Muscle of back (tissue), 13 donors: ENCODE results near the gene PRCP. TPM values are rescaled to one million over a fixed set of nuclear protein-coding genes. Genes with fewer than 3 reads are reported as not detected.
"Not testable (repeated sequence)": the region's sequence is repeated elsewhere in the genome, so short reads cannot be mapped to it uniquely, and the experiment has no call there.

Experiments used
- DNase-seq, 3 donors: peaks; one replicate each; pipeline versions ENCODE4 v3.0.0 to v3.0.0-alpha.2; 2013
- long read RNA-seq, 9 donors: transcript quantifications; one replicate each; lab custom pipeline, GENCODE V29; 2026
- polyA plus RNA-seq, 10 donors: library from polyadenylated mRNA; unstranded; fragments of 120-200 nt; gene quantifications; one replicate each; pipeline ENCODE4 v1.2.1, GENCODE V29; 2013; ENCODE audit not compliant: insufficient read length in 10 of 10

PRCP gene
- polyA plus RNA-seq = 100 to 1,000 TPM in 8 of 10 donors, 10 to 100 TPM in 2; 86.6 to 138 (median 117) TPM
- long read RNA-seq, donor 1, full-length matches to known transcripts = 33 of 42 reads
- long read RNA-seq, donor 1, partial matches to known transcripts = 9 of 42 reads
- long read RNA-seq, donor 1, other reads (novel, unspliced or antisense) = 0 of 42 reads
- long read RNA-seq, donor 2, full-length matches to known transcripts = 31 of 31 reads
- long read RNA-seq, donor 2, partial matches to known transcripts = 0 of 31 reads
- long read RNA-seq, donor 2, other reads (novel, unspliced or antisense) = 0 of 31 reads
- long read RNA-seq, donor 3 = 0 reads
- long read RNA-seq, donor 4, full-length matches to known transcripts = 22 of 22 reads
- long read RNA-seq, donor 4, partial matches to known transcripts = 0 of 22 reads
- long read RNA-seq, donor 4, other reads (novel, unspliced or antisense) = 0 of 22 reads
- long read RNA-seq, donor 5, full-length matches to known transcripts = 62 of 62 reads
- long read RNA-seq, donor 5, partial matches to known transcripts = 0 of 62 reads
- long read RNA-seq, donor 5, other reads (novel, unspliced or antisense) = 0 of 62 reads
- long read RNA-seq, donor 6, full-length matches to known transcripts = 29 of 29 reads
- long read RNA-seq, donor 6, partial matches to known transcripts = 0 of 29 reads
- long read RNA-seq, donor 6, other reads (novel, unspliced or antisense) = 0 of 29 reads
- long read RNA-seq, donor 7, full-length matches to known transcripts = 15 of 15 reads
- long read RNA-seq, donor 7, partial matches to known transcripts = 0 of 15 reads
- long read RNA-seq, donor 7, other reads (novel, unspliced or antisense) = 0 of 15 reads
- long read RNA-seq, donor 8, full-length matches to known transcripts = 40 of 49 reads
- long read RNA-seq, donor 8, partial matches to known transcripts = 9 of 49 reads
- long read RNA-seq, donor 8, other reads (novel, unspliced or antisense) = 0 of 49 reads
- long read RNA-seq, donor 9, full-length matches to known transcripts = 4 of 4 reads
- long read RNA-seq, donor 9, partial matches to known transcripts = 0 of 4 reads
- long read RNA-seq, donor 9, other reads (novel, unspliced or antisense) = 0 of 4 reads

DNA sequence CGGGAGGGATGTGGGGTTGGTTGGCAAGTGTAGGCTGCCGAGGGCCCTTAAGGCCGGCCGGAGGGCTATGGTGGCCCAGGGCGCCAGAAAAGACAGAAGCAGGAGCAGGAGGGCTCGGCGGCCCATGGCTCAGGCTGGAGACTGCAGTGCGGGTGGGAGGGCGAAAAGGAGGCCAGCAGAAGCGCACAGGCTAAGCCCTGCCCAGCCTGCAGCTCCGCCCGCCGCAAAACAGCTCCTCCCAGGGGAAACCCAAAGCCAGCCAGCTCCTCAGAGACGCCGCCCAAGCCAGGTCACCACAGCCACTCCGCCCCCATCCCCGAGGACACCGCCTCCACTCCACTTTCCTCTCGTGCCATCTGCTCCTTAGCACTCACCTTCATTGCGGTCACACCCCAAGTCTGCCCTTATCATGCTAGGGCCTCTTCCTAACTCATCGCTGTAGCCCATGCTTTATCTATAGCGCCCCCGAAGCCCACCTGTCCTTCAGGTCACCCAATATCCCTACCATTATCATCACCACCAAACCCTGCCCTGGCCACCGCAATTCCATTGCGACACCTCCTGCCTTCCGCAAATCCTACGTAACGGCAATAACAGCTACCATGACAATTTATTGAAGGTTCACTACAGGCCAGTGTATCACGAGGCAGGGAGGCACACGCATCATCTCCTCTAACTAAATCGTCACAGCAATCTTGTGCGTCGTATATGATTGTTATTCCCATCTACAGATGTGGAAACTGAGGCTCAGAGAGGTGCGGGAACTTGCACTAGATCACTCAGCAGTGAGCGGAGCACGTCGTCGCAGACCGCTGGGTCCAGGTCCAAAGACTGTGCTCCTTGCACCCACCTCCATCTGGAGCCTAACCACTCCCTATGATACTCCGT is at the start of gene PRCP:
Gene PRCP (minus strand): TSS at position 154 of the 888 bp plus-strand sequence. CDS start 28 bp downstream, at position 126.
- peak; percentile 75 to 92 (median 84) for DNase-seq

DNA sequence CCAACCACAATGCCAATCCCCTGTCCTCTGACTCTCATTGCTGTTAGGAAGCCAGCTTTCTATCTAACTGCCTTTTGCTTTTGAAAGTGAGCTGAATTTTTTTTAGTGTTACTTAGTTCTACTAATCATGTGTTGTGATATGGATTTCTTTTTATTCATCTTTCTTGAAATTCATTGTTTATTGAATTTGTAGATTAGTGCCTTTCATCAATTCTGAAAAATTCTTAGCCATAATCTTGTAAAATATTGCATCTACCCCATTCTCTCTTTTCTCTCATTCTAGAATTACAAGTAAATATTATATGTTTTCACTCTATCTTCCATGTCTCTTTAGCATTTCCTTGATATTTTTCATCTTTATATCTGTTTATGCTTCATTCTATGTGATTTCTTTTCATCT is 49.1 kb upstream of the PRCP start:
- DNase-seq = no peak

DNA sequence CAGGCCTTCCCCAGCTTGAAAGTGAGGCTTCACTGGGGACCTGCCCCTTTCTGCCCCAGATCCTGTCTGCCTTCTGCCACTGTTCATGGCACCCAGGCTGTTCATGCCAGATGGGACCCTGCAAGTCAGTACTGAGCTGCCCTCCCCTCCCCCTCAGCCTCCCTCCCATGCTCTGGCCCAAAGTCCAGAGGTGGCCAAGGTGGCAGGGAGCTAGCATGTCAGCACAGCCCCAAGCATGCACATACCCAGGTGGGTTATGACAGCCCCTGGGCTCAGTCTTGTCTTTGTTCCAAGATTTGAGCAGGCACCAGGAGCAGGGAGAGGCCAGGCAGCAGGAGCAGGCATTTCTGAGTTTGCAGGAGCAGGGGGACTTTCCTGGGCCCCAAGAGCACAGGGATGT is 45.5 kb upstream of the PRCP start:
- no peak for DNase-seq

DNA sequence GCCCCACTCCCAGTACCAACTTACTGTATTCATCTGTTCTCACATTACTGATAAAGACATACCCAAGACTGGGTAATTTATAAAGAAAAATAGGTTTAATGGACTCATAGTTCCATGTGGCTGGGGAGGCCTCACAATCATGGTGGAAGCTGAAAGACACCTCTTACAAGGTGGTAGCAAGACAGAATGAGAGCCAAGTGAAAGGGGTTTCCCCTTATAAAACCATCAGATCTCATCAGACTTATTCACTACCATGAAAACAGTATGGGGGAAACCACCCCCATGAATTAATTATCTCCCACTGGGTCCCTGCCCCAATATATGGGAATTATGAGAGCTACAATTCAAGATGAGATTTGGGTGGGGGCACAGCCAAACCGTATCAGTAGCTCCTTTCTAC is 44.8 kb upstream of the PRCP start:
- DNase-seq = not testable (repeated sequence)

DNA sequence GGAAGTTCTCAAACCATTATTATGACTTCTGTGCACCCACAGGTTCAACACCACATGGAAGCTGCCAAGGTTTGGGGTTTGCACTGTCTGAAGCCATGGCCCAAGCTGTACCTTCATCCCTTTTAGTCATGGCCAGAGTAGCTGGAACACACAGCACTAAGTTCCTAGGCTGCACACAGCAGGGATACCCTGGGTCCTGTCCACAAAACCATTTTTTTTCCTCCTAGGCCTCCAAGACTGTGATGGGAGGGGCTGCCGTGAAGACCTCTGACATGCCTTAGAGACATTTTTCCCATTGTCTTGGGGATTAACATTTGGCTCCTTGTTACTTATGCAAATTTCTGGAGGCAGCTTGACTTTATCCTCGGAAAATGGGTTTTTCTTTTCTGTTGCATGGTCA is 44.0 kb upstream of the PRCP start:
- no peak for DNase-seq

DNA sequence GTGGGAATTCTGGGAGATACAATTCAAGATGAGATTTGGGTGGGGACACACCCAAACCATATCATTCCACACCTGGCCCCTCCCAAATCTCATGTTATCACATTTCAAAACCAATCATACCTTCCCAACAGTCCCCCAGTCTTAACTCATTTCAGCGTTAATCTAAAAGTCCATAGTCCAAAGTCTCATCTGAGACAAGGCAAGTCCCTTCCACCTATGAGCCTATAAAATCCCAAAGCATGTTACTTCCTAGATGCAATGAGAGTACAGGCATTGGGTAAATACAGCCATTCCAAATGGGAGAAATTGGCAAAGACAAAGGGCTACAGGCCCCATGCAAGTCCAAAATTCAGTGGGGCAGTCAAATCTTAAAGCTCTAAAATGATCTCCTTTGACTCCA is 43.2 kb upstream of the PRCP start:
- DNase-seq = not testable (repeated sequence)

DNA sequence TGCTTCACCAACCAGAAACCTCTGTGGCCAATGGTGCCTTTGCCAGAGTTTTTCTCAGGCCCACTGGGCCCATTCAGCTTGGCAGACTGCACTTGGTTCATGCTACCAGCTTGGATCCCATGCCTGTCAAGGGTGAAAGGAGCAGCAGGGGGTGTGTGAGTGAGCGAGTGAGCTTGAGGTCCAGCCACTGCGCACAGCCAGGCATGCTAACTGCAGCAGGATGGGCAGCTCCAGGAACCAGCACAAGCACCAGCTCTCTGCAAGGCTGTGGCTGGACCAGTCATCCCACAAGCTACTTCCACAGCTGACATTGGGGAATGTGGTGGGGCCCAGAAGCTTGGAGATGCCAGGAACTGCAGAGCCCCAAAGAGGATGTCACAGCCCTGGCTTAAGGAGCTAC is 42.1 kb upstream of the PRCP start:
- no peak for DNase-seq

DNA sequence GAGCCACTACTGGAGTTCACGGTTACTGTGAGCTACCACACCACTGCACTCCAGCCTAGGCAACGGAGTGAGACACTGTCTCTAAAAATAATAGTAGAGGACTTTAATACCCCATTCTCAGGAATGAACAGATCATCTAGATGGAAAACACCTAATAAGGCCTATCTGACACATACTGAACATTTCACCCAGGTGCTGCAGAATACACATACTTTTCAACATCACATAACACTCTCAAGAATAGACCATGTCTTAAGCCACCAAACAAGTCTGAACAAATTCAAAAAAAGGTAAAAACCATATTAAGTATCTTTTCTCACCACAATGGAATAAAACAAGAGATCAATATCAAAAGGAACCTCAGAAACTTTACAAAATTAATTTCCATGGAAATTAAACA is 39.2 kb upstream of the PRCP start:
- DNase-seq = no peak

DNA sequence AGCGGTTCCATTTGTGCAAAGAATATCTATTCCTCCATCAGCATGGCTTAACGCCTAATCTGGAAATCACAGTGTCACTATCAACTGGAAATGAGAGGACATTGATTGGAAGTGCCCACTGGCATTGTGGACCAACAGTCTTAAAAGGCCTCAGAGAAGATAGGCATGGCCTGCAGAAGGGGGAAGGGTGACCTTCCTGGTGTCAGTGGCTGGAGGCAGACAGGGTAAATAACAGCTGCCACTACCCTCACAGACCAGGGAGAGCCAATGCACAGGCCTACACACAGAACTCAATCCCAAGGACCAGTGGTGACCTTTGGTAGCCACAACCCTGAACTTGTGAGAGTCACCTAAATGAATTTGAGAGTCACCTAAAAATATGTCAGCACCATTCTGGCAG is 37.3 kb upstream of the PRCP start:
- no peak for DNase-seq

DNA sequence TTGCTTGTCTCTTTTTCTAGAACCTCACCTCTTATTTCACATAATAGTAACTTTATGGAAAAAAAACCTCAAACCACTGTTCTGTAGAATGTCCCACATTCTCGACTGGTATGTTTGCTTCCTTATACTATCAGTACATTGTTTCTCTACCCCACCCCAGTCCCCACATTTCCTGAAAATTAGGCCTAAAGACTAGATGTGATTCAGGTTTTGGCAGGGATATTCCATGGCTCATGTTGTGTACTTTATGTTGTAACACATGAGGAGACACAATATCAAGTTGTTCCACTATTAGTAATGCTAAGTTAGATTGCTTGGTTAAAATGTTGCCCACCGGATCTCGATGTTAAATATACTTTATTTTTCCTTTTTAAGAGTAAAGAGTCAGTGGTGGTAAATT is 36.0 kb upstream of the PRCP start:
- no peak for DNase-seq

DNA sequence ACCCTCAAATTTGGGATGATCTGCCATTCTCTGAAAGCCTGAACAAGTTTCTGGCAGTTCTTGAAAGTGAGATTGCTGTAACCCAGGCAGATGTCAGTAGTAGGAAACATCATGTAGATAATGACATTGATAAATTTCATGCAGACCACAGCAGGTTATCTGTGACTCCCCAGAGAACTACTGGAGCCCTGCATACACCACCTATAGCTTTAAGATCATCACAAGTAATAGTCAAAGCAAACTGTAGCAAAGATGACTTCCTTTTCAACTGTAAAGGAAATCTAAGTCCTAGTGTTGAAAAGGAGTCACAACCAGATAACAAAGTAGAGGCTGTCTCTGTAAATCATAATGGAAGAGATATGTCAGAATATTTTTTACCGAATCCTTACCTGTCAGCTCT is 32.3 kb upstream of the PRCP start:
- DNase-seq = no peak

DNA sequence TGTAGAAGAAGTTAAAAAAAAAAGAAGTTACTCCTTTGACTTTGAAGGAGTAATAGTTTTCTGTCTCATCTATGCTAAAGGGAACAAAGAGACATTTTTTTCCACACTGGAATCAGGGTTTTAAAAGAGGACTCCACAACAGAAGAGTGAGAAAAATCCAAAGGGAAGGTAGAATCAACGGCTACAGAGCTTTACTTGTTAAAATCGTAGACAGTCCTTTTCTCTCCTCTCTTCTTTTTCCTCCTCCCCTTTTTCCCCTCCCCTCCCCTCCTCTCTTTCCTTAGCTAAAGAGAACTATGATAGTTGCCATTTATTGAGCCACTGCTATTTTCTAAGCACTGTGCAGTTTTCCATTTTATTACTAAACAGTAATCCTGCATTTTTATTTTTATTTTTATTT is 30.5 kb upstream of the PRCP start:
- no peak for DNase-seq

DNA sequence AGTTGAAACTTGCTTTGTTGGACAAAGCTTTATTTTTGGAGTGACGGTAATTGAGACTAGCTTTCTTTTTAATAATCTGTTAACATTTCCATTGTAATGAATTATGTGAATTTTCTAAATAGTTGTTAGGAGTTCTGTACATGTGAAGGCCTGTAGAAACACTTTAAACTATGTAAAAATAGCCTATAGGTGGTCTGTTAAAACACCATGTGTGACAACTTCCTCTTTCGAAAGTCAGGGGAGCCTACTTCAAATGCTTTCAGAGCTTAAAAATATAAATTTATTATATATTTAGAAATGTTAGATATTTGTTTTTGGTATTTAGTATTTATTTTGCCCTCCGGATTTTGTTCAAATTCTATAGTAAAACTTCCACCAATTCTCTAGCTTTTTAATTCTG is 30.0 kb upstream of the PRCP start:
- DNase-seq = no peak

DNA sequence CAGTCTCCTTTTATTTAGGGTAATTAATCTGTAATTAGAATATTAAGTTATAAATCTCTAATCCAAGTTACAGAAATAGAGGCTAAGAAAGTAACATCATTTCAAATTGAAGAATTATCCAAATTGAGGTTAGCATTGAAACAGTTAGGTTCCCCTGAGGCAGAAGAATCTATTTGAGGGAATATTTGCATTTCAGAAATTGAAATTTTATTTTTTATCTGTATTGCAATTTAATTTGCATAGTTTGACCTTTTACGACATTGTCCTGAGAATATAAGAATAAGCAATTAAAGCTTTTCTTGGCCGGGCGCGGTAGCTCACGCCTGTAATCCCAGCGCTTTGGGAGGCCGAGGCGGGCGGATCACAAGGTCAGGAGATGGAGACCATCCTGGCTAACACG is 28.9 kb upstream of the PRCP start:
- DNase-seq = no peak

DNA sequence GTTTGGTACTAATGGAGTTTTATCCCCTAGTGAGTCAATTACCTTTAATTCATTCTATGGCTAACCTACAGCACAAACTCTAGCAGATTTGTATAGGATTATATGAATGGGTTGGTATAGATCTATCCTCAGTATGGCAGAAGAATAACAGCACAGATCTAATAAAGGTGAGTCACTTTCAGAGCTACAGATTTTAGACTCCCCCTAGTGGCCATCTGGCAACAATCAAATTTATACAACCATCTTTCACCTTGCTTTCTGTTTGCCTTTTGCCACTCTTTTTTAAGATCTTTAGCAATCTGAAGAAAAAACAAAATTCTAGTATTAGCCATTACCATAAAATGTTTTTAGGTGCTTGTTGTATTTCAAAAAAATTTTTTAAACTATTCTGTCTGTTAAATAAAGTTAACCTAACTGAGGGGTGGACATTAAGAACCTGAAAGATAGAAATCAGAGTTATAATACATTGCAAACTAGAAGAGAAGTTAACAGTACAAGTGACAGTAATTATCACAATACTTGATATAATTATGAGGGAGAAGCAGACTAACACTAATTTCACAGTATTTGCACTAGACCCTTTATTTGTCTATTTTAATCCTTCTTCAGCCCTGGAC is 27.1 kb upstream of the PRCP start:
- DNase-seq = peak; percentile 28 to 57 (median 46)

DNA sequence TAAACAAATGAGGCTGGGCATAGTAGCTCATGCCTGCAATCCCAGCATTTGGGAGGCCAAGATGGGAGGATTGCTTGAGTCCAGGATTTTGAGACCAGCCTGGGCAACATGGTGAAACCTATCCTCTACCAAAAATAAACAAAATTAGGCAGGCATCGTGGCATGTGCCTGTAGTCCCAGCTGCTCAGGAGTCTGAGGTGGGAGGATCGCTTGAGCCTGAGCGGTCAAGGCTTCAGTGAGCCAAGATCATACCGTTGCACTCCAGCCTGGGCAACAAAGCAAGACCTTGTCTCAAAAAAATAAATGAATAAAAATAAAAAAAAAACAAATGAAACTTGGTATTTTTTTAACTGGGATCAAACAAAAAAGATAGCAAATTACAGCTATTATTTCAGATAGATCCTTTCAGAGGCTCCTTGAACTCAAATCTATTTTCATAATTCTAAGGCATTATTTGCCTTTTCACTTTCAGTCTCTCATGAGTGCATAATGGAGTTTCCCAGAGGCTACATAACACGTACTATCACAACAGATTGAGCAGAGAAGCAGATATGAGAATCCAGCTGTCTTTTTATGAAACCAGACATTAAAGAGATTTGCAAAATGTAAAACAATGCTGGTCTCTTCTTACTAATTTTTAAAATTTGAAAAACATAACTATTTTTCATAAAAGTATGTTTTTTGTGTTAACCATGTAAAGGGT is 24.4 kb upstream of the PRCP start:
- DNase-seq = no peak

DNA sequence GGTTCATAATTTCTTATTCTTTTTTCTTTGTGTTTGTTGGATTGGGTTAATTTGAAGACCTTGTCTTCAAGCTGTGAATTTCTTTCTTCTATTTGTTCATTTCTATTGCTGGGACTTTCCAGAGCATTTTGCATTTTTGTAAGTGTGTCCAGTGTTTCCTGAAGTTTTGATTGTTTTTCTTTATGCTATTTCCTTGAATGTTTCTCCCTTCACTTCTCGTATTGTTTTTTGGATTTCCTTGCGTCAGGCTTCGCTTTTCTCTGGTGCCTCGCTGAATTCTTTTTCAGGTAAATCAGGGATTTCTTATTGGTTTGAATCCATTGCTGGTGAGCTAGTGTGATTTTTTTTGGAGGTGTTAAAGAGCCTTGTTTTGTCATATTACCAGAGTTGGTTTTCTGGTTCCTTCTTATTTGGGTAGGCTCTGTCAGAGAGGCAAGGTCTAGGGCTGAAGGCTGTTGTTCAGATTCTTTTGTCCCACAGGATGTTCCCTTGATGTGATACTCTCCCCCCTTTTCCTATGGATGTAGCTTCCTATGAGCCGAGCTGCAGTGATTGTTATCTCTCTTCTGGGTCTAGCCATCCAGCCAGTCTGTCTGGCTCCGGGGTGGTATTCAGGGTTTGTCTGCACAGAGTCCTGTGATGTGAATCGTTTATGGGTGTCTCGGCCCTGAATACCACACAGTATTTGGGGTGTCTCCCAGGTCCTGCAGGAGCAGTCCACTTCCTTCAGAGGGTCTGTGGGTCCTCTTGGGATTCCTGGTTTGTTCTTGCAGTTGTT is 22.4 kb upstream of the PRCP start:
- not testable (repeated sequence) for DNase-seq

DNA sequence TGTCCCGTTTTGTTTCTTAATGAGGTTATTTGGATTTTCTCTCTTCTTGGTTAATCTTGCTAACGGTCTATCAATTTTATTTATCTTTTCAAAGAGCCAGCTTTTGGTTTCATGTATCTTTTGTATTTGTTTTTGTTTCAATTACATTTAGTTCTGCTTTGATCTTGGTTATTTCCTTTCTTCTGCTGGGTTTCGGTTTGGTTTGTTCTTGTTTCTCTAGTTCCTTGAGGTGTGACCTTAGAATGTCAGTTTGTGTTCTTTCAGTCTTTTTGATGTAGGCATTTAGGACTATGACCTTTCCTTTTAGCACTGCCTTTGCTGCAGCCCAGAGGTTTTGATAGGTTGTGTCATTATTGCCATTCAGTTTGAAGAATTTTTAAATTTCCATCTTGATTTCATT is 20.0 kb upstream of the PRCP start:
- DNase-seq = not testable (repeated sequence)

DNA sequence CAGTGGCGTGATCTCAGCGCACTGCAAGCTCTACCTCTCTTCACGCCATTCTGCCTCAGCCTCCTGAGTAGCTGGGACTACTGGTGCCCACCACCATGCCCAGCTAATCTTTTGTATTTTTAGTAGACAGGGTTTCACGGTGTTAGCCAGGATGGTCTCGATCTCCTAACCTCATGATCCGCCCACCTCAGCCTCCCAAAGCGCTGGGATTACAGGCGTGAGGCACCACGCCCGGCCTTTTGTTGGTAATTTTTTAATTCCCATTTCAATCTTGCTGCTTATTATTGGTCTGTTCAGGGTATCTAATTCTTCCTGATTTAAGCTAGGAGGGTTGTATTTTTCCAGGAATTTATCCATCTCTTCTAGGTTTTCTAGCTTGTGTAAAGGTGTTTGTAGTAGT is 19.6 kb upstream of the PRCP start:
- DNase-seq = not testable (repeated sequence)
